ENCODE data around the gene LIPT1.
"Not testable (repeated sequence)": the region's sequence is repeated elsewhere in the genome, so short reads cannot be mapped to it uniquely, and the experiment has no call there.

The LIPT1 gene

GRCh38 chr2:99111945-99112344 lies 42.8 kb upstream of the LIPT1 start:
- ChIA-PET CTCF (no interaction called here), POLR2A (no interaction called here)
- no peaks in the 10 kb centered on the region for H3K36me3 ChIP-seq (ENCODE audit: control insufficient read depth in 2 of 2, insufficient read depth in 1 of 2, low read length in 2 of 2)
- H3K4me1 ChIP-seq (ENCODE audit: control insufficient read depth, insufficient read depth, low read length), result no peaks in the 10 kb centered on the region
- H3K27ac ChIP-seq (ENCODE audit: extremely low read depth, low read depth, low read length), result no peak overlapping the region
- TF ChIP-seq ZNF747 (tag by site-specific recombination; IDR thresholded peaks at IDR 0.05), result no peak
- no peak overlapping the region for H3K4me3 ChIP-seq (ENCODE audit: low read depth, low read length)
- no peaks in the 10 kb centered on the region for H3K9me3 ChIP-seq (ENCODE audit: control insufficient read depth, insufficient read depth, low read depth, low read length)

- no peaks in the 10 kb centered on the region for H3K4me1 ChIP-seq (ENCODE audit: control insufficient read depth, insufficient read depth, low read length)
- no peak overlapping the region for H3K27ac ChIP-seq (ENCODE audit: extremely low read depth, low read depth, low read length)
- no peaks in the 10 kb centered on the region for H3K36me3 ChIP-seq (ENCODE audit: control insufficient read depth in 2 of 2, insufficient read depth in 1 of 2, low read length in 2 of 2)
- H3K4me3 ChIP-seq (ENCODE audit: low read depth, low read length), result no peak overlapping the region
- ChIA-PET POLR2A (no interaction called here), CTCF (no interaction called here)
- TF ChIP-seq ZNF830 (tag by site-specific recombination; IDR thresholded peaks at IDR 0.05; ENCODE audit: low read depth), result no peak
- no peaks in the 10 kb centered on the region for H3K9me3 ChIP-seq (ENCODE audit: control insufficient read depth, insufficient read depth, low read depth, low read length)
Observed at GRCh38 chr2:99112617-99113016, 42.1 kb upstream of the LIPT1 start.

GRCh38 chr2:99127981-99128380 lies 26.8 kb upstream of the LIPT1 start:
- POLR2A ChIA-PET, result no interaction called here

GRCh38 chr2:99135044-99135556 lies 19.7 kb upstream of the LIPT1 start:
- POLR2A ChIA-PET; H3K36me3 ChIP-seq (ENCODE audit: control insufficient read depth in 2 of 2, insufficient read depth in 1 of 2, low read length in 2 of 2); H3K27ac ChIP-seq (ENCODE audit: extremely low read depth, low read depth, low read length); H3K4me3 ChIP-seq (ENCODE audit: low read depth, low read length); CTCF ChIA-PET; H3K9me3 ChIP-seq (ENCODE audit: control insufficient read depth, insufficient read depth, low read depth, low read length); H3K4me1 ChIP-seq (ENCODE audit: control insufficient read depth, insufficient read depth, low read length): not testable (repeated sequence)

More at GRCh38 chr2:99127981-99128380, 26.8 kb upstream of the LIPT1 start:
- CTCF ChIA-PET, result no interaction called here
- Histone ChIP-seq H3K4me1 (ENCODE audit: control insufficient read depth, insufficient read depth, low read length) (no peaks in the 10 kb centered on the region), H3K36me3 (ENCODE audit: control insufficient read depth in 2 of 2, insufficient read depth in 1 of 2, low read length in 2 of 2) (peaks cover 8 to 15% of the 10 kb centered on the region in 2 experiments; a peak in 2 of 3 replicates), H3K9me3 (ENCODE audit: control insufficient read depth, insufficient read depth, low read depth, low read length) (no peaks in the 10 kb centered on the region), H3K4me3 (ENCODE audit: low read depth, low read length) (no peak overlapping the region), H3K27ac (ENCODE audit: extremely low read depth, low read depth, low read length) (no peak overlapping the region)
- TF ChIP-seq ZNF843 (tag by site-specific recombination; IDR thresholded peaks at IDR 0.05), result no peak
- no peak for TF ChIP-seq ZSCAN30 (tag by site-specific recombination; IDR thresholded peaks at IDR 0.05)
- no peak for TF ChIP-seq ZNF202 (tag by site-specific recombination; IDR thresholded peaks at IDR 0.05; ENCODE audit: borderline replicate concordance)
- no peak for TF ChIP-seq ZNF768 (tag by site-specific recombination; IDR thresholded peaks at IDR 0.05)
- TF ChIP-seq ZNF114 (tag by site-specific recombination; IDR thresholded peaks at IDR 0.05), result no peak
- no peak for TF ChIP-seq ZBTB48 (tag by site-specific recombination; IDR thresholded peaks at IDR 0.05)
- no peak for TF ChIP-seq SP7 (tag by site-specific recombination; IDR thresholded peaks at IDR 0.05)
- TF ChIP-seq ZFP41 (tag by site-specific recombination; IDR thresholded peaks at IDR 0.05; ENCODE audit: borderline replicate concordance), result no peak
- no peak for TF ChIP-seq ZNF391 (tag by site-specific recombination; IDR thresholded peaks at IDR 0.05; ENCODE audit: borderline replicate concordance, low read depth)
- no peak for TF ChIP-seq KLF8 (tag by site-specific recombination; IDR thresholded peaks at IDR 0.05)
- TF ChIP-seq PRDM1 (tag by site-specific recombination; IDR thresholded peaks at IDR 0.05), result no peak
- no peak for TF ChIP-seq ZNF292 (tag by site-specific recombination; IDR thresholded peaks at IDR 0.05; ENCODE audit: borderline replicate concordance, low read depth)

- Histone ChIP-seq H3K27ac (ENCODE audit: extremely low read depth, low read depth, low read length) (no peak overlapping the region), H3K4me3 (ENCODE audit: low read depth, low read length) (no peak overlapping the region), H3K36me3 (ENCODE audit: control insufficient read depth in 2 of 2, insufficient read depth in 1 of 2, low read length in 2 of 2) (no peaks in the 10 kb centered on the region; a peak in 1 of 3 replicates), H3K4me1 (ENCODE audit: control insufficient read depth, insufficient read depth, low read length) (peaks cover 2% of the 10 kb centered on the region; the same call in 1 of the 2 replicates), H3K9me3 (ENCODE audit: control insufficient read depth, insufficient read depth, low read depth, low read length) (no peaks in the 10 kb centered on the region; the same call in 1 of the 2 replicates)
- POLR2A ChIA-PET, result interaction anchor here (0.6 kb wide), 2 partner anchors 19 to 139 kb away, joined by 3 read pairs; no protein-coding TSS in a partner anchor
- TF ChIP-seq ZNF362 (tag by site-specific recombination; IDR thresholded peaks at IDR 0.05) (0 out of 2 replicates have a peak, but pooled peaks have one; percentile 22), SCRT2 (tag by site-specific recombination; IDR thresholded peaks at IDR 0.05) (peak; percentile 45; the same call in 1 of the 2 replicates), ZNF529 (tag by site-specific recombination; IDR thresholded peaks at IDR 0.05; ENCODE audit: insufficient replicate concordance) (no peak), GLIS1 (tag by site-specific recombination; IDR thresholded peaks at IDR 0.05) (peak; percentile 23; the same call in 1 of the 2 replicates)
- CTCF ChIA-PET, result no interaction called here
Observed at GRCh38 chr2:99139003-99139402, 15.8 kb upstream of the LIPT1 start.

Measured in HEK293 (cell line).